ENCODE data around the gene FAM186B.
"Not testable (repeated sequence)": the region's sequence is repeated elsewhere in the genome, so short reads cannot be mapped to it uniquely, and the experiment has no call there.

The FAM186B gene

DNA sequence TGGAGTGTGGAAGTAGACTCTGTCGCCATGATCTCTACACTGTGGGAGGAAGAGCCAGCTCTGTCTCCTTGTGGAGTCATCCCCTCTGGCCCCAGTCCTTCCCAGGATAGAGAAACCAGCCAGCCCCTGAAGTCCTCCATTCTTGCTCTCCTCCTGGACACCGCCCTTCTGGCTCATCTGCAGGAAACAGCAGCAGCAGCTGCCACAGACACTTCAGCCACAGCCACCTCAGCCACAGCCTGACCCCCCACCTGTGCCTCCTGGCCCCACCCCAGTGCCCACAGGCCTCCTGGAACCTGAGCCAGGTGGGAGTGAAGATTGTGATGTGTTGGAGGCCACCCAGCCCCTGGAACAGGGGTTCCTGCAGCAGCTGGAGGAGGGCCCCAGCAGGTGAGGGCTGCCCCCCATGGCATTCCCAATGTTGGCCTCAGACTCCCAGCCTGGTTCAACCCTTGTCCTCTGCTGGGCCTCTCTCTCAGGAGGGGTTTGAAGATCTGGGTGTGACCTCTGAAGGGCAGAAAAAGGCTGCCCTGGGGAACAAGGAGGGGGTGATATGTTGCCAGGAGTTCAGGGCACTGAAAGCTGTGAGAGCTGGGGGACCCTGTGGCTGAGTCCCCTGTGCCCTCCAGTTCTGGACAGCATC, 28.4 kb upstream of the FAM186B start:
- FAIRE-seq: no peak

DNA sequence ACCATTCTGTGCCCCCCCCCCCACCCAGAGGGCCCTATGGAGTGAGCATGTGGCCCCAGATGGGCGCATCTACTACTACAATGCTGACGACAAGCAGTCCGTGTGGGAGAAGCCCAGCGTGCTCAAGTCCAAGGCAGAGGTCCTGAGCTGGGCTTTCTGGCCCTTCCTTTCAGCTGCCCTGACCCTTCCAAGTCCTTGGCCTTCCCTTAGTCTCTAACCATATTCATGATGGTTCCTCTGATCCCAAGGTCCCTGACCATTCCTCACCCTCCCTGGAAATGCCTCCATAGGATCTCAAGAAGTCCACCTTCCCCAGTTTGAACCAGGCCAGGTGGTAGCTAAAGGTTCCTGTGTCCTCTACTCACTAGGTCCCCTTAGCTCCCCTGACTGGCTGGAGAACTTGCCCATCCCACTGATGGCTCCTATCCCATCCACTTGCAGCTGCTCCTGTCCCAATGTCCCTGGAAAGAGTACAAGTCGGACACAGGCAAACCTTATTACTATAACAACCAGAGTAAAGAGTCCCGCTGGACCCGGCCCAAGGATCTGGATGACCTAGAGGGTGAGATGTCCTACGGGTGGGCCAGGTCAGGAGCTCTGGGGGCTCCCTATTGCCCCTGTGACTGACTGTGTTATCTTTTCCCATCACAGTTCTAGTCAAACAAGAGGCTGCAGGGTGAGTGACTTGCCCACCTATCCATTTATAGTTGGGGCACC, 27.7 kb upstream of the FAM186B start:
- no peak for FAIRE-seq

DNA sequence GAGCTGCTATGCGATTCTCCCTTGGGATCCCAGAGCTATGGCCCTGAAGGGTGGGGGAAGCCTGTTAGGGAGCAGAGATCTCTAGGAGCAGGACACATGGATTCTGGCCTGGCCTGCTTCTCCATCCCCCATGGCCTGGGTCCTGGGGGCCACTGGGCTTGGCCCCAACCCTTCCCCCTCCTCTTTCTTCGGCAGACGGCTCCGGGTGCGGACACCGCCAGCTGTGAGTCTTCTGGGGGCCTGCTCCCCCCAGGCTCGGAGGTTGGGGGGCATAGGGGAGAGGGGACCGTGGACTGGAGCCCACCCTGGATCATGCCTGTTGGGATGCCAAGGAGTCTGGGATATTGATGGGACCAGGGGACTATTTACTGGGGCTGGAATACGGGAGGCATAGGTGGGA, 27.0 kb upstream of the FAM186B start:
- no peak for FAIRE-seq

DNA sequence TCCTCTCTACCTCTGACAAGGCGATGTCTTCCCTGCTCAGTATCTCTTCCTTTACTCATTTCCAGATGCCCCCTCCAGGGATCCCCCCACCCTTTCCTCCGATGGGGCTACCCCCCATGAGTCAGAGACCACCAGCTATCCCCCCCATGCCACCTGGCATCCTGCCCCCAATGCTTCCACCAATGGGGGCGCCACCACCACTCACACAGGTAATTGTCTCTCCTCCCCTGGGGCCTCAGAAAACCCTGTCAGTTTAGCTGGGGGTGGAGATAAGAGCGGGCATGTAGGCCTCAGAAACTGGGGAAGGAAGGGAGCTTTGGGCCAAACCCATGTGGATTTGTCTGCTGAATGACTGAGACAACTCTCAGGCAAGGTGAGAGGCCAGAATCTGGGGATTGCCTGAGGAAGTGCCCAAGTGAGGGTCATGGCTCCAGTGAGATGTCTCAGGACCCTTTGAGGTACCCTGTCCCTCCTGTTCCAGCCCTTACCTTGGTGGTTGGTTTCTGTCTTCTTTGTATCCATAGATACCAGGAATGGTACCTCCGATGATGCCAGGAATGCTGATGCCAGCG, 26.0 kb upstream of the FAM186B start:
- no peak for FAIRE-seq

DNA sequence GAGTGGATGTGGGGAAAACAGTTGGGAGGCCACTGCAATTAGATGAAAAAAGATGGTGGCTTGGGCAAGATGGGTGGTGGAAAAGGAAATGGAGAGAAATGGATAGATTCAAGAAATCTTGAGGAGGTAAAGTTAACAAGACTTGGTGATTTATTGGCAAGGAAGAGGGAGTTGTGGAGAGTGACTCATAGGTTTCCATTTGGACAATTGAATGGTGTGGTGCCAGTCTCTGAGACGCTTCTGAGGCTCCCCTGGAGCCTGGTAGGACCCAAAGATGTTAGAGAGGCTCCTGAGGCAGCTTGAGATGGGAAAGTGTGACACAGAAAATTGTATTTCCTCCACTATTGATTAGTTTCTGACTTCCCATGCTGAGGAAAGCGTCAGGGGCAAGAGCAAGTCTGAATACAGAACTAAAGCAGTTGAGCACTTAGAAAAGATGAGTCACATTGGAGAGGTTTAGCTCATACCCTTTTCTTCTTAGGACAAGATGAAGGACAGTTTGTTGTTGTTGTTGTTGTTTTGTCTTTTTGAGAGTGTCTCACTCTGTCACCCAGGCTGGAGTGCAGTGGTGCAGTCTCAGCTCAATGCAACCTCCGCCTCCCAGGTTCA, 22.4 kb upstream of the FAM186B start:
- FAIRE-seq: no peak

DNA sequence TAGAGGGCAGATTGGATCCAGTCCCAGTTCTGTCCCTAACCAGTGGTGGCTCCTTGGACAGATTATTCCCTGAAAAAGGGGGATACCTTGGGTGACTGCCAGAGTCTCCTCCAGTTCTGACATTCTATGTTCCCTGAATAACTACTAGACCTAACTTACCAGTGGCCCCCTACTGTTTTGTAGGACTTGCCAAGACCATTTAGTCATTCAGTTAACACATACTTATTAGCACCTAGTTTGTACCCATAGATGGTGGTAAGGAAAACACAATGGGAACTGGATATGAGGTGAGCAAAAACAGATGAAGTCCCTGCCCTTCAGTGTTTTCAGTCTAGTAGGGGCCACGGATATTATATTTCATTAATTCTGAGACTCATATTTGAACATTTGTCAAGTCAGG, 21.4 kb upstream of the FAM186B start:
- no peak for FAIRE-seq

DNA sequence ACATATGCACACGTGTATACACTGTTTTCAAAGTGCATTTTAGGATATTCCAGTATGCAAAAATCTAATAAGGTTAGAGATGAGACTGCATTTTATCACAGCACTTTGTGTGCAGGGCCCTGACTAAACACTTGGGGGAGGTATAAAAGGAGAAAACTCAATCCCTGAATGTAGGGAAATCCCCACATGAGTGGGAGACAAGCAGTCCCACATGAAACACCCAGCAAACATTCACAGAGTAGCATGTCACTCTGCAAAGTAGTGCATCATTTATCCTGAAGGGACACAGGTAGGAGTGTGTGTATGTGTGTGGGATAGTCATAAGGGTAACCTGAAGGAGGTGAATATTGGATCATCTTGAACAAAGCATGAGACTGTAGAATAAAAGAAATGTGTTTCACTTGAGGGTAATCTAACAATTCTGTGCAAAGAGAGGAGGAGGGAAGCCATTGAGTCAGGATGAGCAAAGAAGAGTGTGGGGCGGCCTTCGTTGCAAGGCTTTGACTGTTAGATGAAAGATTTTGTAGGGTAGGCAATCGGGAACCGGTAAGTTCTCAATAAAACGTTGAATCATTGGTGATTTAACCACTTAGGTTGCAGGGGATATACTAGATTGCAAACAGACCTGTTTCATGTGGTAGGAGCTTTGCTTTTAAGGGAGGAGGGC, 20.9 kb upstream of the FAM186B start:
- no peak for FAIRE-seq

DNA sequence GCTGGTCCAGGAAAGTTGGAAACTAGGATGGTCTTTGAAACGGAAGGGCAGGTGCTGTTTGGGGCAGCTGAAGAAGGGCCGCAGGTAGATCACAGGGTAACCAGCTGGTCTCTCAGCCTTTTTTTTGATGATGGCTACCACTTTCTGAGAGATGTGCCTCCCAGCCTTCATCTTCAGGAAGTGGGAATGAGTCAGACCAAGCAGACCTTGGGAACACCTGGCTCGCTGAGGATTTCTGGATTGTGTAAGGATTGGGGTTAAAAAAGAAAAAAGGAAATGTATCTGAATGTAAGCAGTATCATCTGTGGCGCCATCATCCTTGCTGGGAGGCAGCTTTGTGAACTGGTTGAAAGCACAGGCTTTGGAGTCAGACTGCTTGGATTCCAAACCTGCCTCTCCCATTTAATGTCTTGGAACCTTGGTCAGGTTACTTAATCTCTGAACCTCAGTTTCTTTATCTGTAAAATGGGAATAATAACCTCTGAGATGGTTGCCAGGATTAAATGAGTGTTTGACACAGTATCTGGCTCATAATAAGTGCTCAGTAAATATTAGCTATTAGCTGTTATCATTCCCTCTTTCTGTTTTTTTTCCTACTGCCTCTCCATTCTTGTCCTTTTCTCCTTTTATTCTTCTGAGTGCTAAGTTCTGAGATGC, 19.6 kb upstream of the FAM186B start:
- FAIRE-seq: no peak

DNA sequence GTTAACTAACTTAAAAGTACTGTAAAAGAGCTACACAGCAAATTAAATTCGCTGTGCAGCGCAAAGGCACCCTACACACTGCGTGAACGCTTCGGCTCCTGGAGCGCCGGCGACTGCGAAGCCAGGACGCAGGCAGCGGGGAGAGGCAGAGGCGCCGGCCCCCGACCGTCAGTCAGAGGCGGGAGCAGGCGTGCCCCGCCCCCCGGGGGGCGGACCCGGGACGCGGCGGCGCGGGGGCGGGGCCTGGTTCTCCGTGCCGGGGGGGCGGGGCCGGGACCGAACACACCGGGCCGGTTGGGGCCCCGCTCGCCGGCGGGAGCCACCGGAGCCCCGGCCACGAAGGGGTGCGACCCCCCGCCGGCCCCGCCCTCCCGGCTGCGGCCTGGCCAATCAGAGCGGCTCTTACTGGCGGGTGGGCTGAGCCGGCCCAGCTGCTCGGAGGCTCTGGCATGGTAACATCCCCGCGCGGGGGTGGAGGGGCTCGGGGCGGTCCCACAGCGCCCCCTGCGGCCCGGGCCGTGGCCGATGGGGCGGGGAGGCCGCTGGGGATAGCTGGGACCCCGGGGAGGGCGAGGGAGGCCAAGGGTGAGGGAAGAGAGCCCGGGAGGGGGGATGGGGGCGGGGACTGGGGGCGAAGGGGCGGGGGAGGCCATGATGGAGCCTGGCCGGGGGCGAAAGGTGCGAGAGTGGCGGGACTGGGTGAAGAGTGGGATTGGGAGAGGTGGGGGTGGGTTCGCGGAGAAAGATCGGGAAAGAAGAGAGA, 17.9 kb upstream of the FAM186B start, which contains the start of gene PRPF40B:
PRPF40B (plus strand) TSS at position 420 of the 763 bp plus-strand sequence; CDS start at position 450, 30 bp downstream.
- FAIRE-seq: no peak

DNA sequence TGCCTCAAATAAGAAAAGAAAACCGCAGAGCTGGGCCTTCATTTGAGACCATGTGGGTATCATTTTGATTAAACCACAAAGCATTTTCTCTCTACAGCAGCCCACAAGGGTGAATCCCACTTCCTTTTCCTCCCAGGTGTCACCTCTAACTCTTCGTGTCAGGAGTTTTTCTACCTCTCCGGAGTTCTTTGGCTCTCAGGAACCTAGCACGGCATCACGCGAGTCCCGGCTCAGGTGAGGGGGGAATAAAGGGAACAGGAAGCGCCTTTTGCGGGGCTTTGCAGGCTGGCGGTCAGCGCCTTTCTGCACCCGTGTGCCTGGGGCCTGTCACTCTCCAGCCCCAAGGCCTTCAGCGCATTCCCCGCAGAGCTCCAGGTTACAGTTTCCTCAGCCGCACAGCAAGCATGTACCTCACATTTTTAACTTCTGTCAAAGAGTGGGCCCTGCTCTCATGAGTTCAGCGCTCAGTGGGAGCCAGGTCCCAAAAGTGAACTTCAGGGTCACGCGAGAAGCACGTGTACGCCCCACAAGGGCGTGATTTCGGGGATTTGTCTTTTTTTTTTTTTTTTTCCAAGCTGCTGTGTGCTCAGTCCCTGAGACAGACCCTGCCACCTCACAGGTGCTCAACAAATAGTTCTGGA, 17.2 kb upstream of the FAM186B start:
- FAIRE-seq: no peak

DNA sequence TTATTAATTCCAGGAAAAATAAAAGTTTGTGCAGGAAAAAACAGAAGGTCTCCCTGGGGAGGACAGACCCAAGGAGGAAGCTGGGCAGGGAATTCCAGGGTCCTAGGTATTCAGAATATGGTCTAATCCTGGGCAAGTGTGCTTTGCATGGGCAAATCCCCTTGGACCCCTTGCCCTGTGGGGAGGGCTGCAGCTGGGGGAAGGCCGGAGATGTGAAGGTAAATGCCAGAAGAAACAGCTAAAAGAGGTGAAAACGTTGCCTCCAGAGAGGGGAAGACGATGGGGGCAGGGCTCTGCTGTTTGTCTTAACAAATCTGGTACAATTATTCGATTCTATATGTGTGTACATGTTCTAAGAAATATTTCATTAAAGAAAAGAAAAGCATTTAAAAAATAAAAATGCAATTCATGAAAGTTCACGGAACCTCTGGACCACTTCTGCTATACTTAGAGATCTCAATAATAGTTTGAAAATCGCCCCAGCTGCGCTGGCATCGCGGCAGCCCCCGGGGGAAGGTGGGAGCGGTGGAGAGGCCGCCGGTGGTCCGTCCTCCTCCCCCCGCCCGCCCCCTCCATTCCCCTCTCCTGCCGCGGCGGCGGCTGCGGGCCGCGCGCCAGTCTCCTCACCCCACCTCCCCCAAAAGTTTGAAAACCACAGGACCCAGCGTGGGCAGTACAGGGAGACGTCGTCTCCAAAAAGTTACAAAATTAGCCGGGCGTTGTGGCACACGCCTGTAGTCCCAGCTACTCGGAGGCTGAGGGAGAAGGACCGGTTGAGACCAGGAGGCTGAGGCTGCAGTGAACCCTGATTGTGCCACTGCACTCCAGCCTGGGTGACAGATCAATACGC, 16.4 kb upstream of the FAM186B start:
- FAIRE-seq: no peak

DNA sequence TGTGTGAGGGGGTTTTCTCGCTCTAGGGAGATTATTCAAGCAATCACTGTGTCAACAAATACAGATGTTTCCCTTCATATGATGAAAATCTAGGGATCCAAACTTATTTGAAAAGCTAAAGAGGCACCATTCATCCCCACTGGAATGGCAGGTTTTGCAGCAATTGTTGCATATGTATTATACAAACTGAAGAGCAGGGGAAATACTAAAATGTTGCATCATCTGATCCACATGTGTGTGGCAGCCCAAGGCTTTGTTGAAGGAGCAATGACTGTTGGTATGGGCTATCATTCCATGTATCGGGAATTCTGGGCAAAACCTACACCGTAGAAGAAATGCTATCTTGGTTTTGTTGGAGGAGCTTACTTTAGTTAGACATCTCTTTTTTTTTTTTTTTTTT, 13.8 kb upstream of the FAM186B start:
- FAIRE-seq: no peak

DNA sequence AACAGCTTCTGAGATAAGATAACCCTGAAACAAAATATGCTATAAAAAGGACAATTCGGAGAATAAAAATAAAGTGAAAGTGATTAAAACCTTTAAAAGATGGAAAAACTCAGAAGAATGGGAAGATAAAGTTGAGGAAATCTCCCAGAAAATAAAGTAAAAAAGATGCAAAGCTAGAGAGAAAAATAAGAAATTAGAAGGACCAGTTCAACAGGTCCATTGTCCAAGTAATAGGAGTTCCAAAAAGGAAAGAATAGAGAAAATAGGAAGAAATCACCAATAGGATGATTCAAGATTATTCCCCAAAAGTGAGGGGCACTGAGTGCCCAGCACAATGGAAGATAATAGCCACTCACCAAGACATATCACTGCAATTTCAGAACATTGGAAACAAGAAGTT, 13.1 kb upstream of the FAM186B start:
- FAIRE-seq: no peak

DNA sequence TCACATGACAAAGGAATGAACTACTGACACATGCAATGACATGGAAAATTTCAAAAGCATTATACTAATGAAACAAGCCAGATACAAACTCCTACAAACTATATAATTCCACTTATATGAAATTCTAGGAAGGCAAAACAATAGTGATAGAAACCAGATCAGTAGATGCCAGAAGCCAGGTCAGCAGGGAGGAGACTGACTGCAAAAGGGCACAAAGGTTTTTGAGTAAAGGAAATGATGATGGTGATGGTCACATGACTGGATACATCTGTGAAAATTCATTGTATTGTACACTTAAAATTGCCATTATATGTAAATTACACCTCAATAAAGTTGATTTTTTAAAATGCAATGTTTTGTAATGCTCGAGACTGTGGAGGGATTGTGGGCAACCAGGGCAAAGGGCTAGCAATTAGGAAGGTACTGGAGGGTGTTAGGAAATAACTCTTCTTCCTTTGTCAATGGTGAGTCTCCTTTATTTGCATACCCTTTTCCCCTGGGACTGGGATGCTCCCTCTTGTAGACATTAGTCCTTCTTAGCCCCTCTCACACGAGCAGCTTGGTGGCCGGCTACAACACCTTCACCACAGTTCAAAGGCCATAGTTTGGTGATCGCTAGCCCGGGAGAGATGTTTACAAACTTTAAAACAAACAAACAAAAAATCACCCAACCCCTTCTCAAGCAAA, 11.2 kb upstream of the FAM186B start:
- FAIRE-seq: no peak

DNA sequence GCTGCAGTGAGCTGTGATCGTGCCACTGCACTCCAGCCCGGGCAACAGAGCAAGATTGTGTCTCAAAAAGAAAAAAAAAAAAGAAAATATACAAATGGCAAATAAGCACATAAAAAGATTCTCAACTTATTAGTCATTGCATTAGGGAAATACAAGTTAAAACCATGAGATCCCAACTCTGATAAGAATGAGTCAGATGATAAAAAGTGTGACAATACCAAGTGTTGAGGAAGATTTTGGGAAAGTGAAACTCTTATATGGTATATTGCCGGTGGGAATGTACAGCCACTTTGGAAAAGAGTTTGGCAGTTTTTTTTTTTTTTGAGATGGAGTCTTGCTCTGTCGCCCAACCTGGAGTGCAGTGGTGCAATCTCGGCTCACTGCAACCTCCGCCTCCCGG, 10.3 kb upstream of the FAM186B start:
- no peak for FAIRE-seq

DNA sequence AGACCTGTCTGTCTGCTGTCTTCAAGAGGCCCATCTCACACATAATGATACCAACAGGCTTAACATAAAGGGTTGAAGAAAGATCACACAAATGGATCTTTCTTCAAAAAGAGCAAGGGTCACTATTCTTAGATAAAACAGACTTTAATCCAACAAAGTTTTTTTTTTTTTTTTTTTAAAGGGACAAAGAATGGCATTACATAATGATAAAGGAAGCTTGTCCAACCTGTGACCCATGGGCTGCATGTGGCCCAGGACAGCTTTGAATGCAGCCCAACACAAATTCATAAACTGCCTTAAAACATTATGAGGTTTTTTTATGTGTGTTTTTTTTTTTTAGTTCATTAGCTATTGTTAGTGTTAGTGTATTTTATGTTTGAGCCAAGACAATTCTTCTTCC, 6.8 kb upstream of the FAM186B start:
- FAIRE-seq: no peak

DNA sequence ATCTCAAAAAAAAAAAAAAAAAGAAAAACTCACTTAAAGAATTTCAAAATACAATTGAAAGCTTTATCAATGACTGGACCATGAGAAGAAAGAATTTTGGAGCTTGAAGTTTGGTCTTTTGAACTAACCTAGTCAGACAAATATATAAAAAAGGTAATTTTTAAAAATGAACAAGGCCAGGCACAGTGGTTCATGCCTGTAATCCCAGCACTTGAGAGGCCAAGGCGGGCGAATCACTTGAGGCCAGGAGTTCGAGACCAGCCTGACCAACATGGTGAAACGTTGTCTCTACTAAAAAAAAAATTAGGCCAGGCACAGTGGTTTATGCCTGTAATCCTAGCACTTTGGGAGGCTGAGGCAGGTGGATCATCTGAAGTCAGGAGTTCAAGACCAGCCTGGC, 5.3 kb upstream of the FAM186B start:
- FAIRE-seq: not testable (repeated sequence)

DNA sequence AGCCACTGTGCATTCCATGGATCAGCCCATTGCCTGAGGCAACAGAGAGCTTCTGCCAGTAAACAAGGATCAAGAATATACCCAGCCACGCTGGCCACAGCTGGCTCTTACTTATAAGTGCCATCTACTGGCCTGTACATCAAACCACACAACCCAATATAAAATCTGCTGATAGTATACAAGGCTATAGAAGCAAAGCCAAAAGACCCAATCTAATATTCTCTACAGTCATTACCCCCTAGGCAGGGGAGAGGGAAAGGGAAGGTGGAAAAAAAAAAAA, 4.4 kb upstream of the FAM186B start:
- FAIRE-seq: no peak

DNA sequence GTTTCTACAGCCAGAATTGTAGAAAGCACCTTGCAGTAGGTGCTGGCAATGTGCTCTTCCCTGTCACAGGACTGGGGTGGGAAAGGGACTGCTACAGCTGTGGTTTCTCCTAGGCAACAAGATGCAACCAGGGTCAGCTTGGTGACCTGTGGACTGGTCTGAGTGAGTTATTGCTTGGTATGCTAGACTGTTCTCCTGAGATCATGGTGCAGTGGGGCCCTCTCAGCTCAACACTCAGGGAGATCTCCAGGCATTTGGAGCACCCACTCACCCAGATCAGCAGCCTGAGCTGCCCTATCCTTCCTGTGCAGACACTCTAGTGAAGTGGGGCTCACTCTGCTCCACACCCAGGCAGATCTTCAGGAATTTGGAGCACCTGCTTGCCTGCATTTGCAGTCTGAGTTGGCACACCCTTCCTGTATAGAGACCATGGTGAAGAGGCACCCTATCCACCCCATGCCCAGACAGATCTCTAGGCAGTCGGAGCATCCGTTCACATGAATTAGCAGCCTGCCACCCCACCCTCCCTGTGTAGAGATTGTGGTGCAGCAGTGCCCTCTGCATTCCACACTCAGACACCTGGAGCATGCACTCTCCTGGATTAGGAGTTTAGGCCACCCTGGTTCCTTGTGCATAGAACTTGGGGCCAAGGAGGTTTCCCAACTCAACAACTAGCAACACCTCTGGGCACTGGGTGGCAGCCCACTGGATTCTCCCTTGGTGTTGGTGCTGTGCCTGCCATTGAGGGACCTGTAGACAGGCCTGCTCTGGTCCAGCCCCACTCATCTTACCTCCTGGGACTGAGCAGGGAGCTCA, 3.8 kb upstream of the FAM186B start:
- FAIRE-seq: no peak

All from TTC549 (cell line).